Measurements from ENCODE around the gene E2F8.

E2F8 gene

DNA sequence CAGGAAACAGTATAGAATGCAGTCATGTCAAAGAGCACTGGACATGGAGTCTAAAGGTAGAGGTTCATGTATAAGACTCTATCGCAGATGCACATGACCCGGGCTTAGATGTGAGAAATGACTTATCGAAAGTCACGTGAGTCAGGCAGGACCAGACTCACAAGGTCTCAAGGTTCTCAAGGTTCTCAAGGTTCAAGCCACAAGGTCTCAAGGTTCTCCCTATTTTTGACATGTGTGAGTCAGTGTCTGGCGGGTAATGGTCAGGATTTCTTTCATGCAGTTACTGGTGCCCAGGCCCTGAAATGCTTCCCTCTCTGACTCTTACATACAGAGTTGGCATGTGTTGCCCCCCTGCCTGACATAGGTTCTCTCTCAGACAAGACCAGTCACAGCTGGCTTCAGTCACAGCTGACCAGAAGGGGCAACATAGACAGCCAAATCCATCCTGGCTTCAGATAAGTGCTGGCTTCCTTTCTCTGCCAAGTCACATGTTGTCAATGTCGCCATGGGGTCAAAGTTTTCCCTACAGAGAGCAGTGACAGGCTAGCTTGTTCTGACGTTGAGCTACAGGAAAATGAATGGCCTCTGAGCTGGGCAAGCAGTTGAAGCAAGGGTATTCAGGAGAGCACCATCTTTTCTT, 49.1 kb downstream of the E2F8 start:
- TF ChIP-seq, protein P1, sequence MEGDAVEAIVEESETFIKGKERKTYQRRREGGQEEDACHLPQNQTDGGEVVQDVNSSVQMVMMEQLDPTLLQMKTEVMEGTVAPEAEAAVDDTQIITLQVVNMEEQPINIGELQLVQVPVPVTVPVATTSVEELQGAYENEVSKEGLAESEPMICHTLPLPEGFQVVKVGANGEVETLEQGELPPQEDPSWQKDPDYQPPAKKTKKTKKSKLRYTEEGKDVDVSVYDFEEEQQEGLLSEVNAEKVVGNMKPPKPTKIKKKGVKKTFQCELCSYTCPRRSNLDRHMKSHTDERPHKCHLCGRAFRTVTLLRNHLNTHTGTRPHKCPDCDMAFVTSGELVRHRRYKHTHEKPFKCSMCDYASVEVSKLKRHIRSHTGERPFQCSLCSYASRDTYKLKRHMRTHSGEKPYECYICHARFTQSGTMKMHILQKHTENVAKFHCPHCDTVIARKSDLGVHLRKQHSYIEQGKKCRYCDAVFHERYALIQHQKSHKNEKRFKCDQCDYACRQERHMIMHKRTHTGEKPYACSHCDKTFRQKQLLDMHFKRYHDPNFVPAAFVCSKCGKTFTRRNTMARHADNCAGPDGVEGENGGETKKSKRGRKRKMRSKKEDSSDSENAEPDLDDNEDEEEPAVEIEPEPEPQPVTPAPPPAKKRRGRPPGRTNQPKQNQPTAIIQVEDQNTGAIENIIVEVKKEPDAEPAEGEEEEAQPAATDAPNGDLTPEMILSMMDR (IDR thresholded peaks at IDR 0.05; ENCODE audit: control insufficient read depth, insufficient read depth, low read depth, low read length, missing control alignments) = no peak
- no peak overlapping the region for H3K4me3 ChIP-seq (ENCODE audit: control insufficient read depth, low read depth, low read length)
- DNase-seq (ENCODE audit: low read depth) = no peak

DNA sequence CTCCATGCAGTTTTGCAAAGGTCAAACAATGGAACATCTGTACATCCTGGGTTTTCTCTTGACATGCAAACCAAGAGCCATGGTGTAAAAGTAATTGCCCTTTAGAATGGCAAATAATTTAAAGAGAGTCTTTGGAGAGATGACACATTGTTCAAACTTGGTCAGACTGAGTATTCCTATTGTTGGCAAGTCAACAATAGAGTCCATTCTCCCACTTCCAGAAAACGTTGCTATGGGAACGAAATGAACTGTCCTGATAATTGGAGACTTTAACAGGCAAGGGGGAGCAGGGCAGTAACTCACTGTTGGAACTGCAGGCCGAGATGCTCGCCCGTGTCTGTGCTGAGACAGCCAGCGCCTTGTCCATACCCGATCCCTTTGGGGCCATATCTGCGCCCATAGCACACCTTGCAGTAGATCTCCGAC, 52.9 kb downstream of the E2F8 start:
- TF ChIP-seq, protein P1 (IDR thresholded peaks at IDR 0.05; ENCODE audit: control insufficient read depth, insufficient read depth, low read depth, low read length, missing control alignments) = no peak
- no peak overlapping the region for H3K4me3 ChIP-seq (ENCODE audit: control insufficient read depth, low read depth, low read length)
- no peak for DNase-seq (ENCODE audit: low read depth)

DNA sequence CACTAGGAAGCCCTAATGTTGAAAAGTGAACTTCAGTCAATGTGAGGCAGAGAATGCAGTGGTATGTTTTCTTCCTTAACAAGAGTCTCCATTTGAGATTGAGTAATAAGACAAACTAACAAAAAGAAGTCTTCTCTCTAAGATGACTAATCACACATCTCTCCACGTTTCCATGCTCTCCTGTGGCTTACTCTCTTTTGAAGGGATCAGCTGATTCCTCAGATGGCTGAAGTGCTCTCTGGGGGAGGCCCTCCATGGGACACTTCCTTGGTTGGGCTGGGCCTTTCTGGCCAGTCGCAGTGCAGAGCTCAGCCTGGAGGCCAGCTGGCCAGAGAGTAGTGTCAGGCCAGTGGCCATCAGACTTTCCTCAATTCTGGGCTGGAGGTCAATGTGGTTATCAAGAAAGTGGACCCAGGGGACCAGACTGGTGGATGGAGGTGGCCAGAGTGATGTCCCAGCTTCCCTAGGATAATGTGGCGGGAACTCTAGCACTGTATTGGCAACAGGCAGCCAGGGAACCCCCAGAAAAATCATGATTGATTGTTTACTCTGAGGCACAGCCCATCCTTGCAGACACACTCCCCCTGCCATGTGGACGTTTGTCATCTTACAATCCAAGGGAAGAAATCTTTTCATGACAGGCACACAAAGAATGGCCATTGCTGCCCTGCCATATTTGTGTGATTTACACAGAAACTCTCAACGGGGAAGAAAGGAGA, 53.5 kb downstream of the E2F8 start:
- no peak overlapping the region for H3K4me3 ChIP-seq (ENCODE audit: control insufficient read depth, low read depth, low read length)
- DNase-seq (ENCODE audit: low read depth) = peak; percentile 3

DNA sequence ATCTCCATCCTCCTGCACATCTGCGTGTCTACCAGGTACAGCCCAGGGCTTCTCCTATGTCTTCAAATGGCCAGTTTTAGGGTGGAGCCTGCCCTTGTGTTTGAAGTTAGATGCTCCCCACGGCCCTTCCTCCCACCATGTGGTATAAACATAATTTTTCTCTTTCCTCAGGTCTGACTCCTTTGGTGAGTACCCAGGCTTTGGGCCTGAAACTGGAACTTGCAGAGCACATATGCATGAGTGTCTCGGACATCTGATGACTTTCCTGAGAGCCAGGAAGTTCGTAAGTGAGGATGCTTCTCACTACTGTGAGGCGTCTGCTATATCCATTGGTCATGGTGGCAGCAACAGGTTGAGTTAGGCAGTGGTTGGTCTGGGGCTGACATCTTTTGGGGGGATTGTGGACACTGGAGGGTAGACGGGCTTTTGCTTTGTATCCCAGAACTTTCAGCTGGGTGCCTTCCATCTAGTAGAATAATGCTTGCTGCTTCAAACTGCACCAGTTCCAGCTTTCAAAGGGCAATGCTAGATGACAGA, 55.2 kb downstream of the E2F8 start:
- TF ChIP-seq, protein P1 (IDR thresholded peaks at IDR 0.05; ENCODE audit: control insufficient read depth, insufficient read depth, low read depth, low read length, missing control alignments) = no peak
- DNase-seq (ENCODE audit: low read depth) = no peak
- H3K4me3 ChIP-seq (ENCODE audit: control insufficient read depth, low read depth, low read length) = no peak overlapping the region

More for the DNA sequence above, 53.5 kb downstream of the E2F8 start:
- TF ChIP-seq, protein P1 (IDR thresholded peaks at IDR 0.05; ENCODE audit: control insufficient read depth, insufficient read depth, low read depth, low read length, missing control alignments) = no peak

DNA sequence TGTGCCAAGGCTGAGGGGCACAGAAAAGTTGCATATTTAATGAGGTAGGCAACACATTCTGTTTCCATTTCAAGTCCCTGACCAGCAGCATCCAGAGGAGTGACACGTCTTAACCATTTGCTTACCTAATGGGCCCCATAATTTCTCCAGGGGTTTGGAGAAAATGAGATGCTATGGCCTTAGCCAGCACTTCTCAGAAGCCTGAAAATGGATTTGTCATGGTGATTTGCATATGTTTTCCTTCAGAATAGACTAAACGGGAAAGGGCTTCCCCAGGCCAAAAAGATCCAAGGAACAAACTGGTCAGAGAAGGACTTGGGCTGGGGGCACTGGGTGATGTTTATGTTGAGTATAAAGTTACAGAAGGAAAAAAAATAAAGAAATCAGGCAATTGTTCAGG, 55.7 kb downstream of the E2F8 start:
- TF ChIP-seq, protein P1 (IDR thresholded peaks at IDR 0.05; ENCODE audit: control insufficient read depth, insufficient read depth, low read depth, low read length, missing control alignments) = no peak
- H3K4me3 ChIP-seq (ENCODE audit: control insufficient read depth, low read depth, low read length) = no peak overlapping the region
- no peak for DNase-seq (ENCODE audit: low read depth)

DNA sequence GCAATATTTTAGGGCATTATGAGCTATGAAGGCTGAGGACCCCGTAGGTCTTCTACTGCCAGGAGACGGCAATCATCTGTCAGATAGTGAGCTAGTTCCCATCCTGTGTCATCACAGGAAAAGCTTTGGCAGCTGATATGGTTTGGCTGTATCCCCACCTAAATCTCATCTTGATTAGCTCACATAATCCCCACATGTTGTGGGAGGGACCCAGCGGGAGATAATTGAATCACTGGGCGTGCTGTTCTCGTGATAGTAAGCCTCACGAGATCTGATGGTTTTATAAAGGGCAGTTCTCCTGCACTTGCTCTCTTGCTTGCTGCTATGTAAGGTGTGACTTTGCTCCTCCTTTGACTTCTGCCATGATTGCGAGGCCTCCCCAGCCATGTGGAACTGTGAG, 57.1 kb downstream of the E2F8 start:
- H3K4me3 ChIP-seq (ENCODE audit: control insufficient read depth, low read depth, low read length) = no peak overlapping the region
- TF ChIP-seq, protein P1 (IDR thresholded peaks at IDR 0.05; ENCODE audit: control insufficient read depth, insufficient read depth, low read depth, low read length, missing control alignments) = no peak
- DNase-seq (ENCODE audit: low read depth) = no peak
